HG03135 (cell line): ENCODE data around the gene TRIM37.

Source experiments
- ATAC-seq: cut with Tn5 transposase; IDR thresholded peaks from one replicate; pipeline ENCODE4 v1.9.1; 2021; ENCODE audit warnings: mild to moderate bottlenecking, moderate library complexity; ENCODE audit not compliant: unreplicated experiment

TRIM37 gene

GRCh38 chr17:59046192-59046591 is 60.5 kb downstream of the TRIM37 start:
- no peak for ATAC-seq

GRCh38 chr17:59038734-59039133 is 67.9 kb downstream of the TRIM37 start:
- ATAC-seq = no peak

- ATAC-seq = no peak
Measured at GRCh38 chr17:59037960-59038359, 68.7 kb downstream of the TRIM37 start.

GRCh38 chr17:59030811-59031210 is 75.9 kb downstream of the TRIM37 start:
- ATAC-seq = no peak

- ATAC-seq = no peak
Measured at GRCh38 chr17:59028328-59028727, 78.4 kb downstream of the TRIM37 start.

- ATAC-seq = no peak
Measured at GRCh38 chr17:59027750-59028149, 78.9 kb downstream of the TRIM37 start.

- no peak for ATAC-seq
Measured at GRCh38 chr17:59026176-59026939, 80.3 kb downstream of the TRIM37 start.

GRCh38 chr17:59024916-59025315 is 81.8 kb downstream of the TRIM37 start:
- ATAC-seq = no peak

GRCh38 chr17:59018019-59018418 is 88.7 kb downstream of the TRIM37 start:
- ATAC-seq = no peak

- no peak for ATAC-seq
Measured at GRCh38 chr17:59011975-59012374, 94.7 kb downstream of the TRIM37 start.

GRCh38 chr17:59010026-59010425 is 96.7 kb downstream of the TRIM37 start:
- ATAC-seq = no peak

GRCh38 chr17:59008737-59009136 is 97.9 kb downstream of the TRIM37 start:
- ATAC-seq = no peak

- no peak for ATAC-seq
Measured at GRCh38 chr17:59007995-59008394, 98.7 kb downstream of the TRIM37 start.

- ATAC-seq = no peak
Measured at GRCh38 chr17:59004338-59005111, 102.2 kb downstream of the TRIM37 start.

GRCh38 chr17:59003860-59004259 is 102.8 kb downstream of the TRIM37 start:
- ATAC-seq = no peak

- no peak for ATAC-seq
Measured at GRCh38 chr17:59002848-59003247, 103.8 kb downstream of the TRIM37 start.

- ATAC-seq = no peak
Measured at GRCh38 chr17:59002126-59002525, 104.6 kb downstream of the TRIM37 start.

GRCh38 chr17:59001158-59001814 is 105.4 kb downstream of the TRIM37 start:
- peak; percentile 86 for ATAC-seq

GRCh38 chr17:59000022-59000421 is 106.7 kb downstream of the TRIM37 start:
- no peak for ATAC-seq

GRCh38 chr17:58999500-58999899 is 107.2 kb downstream of the TRIM37 start:
- ATAC-seq = no peak

GRCh38 chr17:58998871-58999270 is 107.8 kb downstream of the TRIM37 start:
- no peak for ATAC-seq
